Measurements from ENCODE around the gene NDRG3.
"Not testable (repeated sequence)": the region's sequence is repeated elsewhere in the genome, so short reads cannot be mapped to it uniquely, and the experiment has no call there.

The NDRG3 gene

DNA sequence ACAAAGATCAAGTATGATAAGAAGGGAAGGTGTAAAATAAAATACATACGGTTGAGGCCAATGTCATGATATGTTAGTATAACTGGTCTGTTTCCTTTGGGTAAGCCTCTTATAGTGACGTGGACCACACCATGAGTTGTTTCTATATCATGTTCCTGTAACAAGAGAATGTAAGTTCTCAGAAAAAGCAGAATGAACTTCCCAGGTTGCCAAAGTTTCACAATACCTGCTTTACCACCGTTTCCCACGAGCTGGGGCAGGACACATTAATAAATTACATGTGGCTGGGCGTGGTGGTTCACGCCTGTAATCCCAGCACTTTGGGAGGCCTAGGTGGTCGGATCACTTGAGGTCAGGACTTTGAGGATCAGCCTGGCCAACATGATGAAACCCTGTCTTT is 57.3 kb downstream of the NDRG3 start:
- H3K4me3 ChIP-seq (ENCODE audit: low read length): no peak overlapping the region
- no peaks in the 10 kb centered on the region for H3K9me3 ChIP-seq (ENCODE audit: insufficient read depth, low read depth, low read length)
- no peaks in the 10 kb centered on the region; the same call in 1 of the 2 replicates for H3K36me3 ChIP-seq (ENCODE audit: insufficient read depth, low read length)
- no peaks in the 10 kb centered on the region for H3K27me3 ChIP-seq (ENCODE audit: insufficient read depth, low read length)
- H3K4me1 ChIP-seq (ENCODE audit: insufficient read depth, low read length): no peaks in the 10 kb centered on the region
- no peak overlapping the region for H3K9ac ChIP-seq (ENCODE audit: low read depth, low read length)
- WGBS: 94% methylated on average over 7 of the region's 7 CpGs
- no peak overlapping the region for H3K27ac ChIP-seq (ENCODE audit: low read depth, low read length)

DNA sequence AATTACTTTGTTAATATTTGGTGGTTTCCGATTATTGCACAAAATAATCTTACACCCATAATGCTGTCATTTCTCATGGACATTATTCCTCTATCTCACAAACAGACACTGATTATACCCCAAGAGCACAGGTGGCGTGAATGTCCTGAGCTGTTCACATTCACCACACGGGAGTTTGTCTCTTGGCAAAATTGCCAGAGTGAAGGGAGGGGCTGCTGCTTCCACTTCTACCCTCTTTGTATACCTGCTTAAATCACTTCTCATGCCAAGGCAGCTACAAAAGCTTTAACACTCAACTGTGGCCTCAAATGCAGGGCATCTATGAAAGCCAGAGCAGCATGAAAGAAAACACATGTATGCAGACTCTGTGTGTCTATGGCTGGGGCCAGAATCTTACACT is 58.0 kb downstream of the NDRG3 start:
- Histone ChIP-seq H3K27me3 (ENCODE audit: insufficient read depth, low read length) (no peaks in the 10 kb centered on the region), H3K27ac (ENCODE audit: low read depth, low read length) (no peak overlapping the region), H3K9me3 (ENCODE audit: insufficient read depth, low read depth, low read length) (no peaks in the 10 kb centered on the region), H3K36me3 (ENCODE audit: insufficient read depth, low read length) (no peaks in the 10 kb centered on the region; the same call in 1 of the 2 replicates), H3K4me1 (ENCODE audit: insufficient read depth, low read length) (no peaks in the 10 kb centered on the region), H3K4me3 (ENCODE audit: low read length) (no peak overlapping the region), H3K9ac (ENCODE audit: low read depth, low read length) (no peak overlapping the region)
- WGBS: 98% methylated on average over 3 of the region's 3 CpGs

GRCh38 chr20:36686944-36687343 is 58.9 kb downstream of the NDRG3 start:
- 96% methylated on average over 4 of the region's 4 CpGs for WGBS
- no peak overlapping the region for H3K9ac ChIP-seq (ENCODE audit: low read depth, low read length)
- H3K4me3 ChIP-seq (ENCODE audit: low read length): no peak overlapping the region
- peaks cover 4% of the 10 kb centered on the region for H3K36me3 ChIP-seq (ENCODE audit: insufficient read depth, low read length)
- no peaks in the 10 kb centered on the region for H3K4me1 ChIP-seq (ENCODE audit: insufficient read depth, low read length)
- H3K27me3 ChIP-seq (ENCODE audit: insufficient read depth, low read length): no peaks in the 10 kb centered on the region
- no peak overlapping the region for H3K27ac ChIP-seq (ENCODE audit: low read depth, low read length)
- H3K9me3 ChIP-seq (ENCODE audit: insufficient read depth, low read depth, low read length): no peaks in the 10 kb centered on the region

DNA sequence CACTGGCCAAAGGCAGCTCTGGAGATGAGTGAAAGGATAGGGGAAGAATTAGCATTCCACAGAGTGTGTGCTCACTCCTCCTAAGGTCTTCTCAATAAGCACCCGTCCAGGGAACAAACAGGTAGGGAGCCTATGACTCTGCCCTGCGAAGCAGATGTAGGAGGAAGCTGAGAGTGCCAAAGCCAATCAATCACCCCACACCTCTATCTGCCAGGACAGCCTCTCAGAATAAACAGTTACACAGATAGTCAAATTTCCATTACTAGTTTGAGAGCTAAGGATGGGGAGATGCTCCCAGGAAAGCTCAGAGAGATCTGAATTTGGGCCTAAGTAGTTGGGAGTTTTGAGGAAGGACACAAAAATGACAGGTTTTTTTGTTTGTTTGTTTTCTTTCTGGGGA is 59.4 kb downstream of the NDRG3 start:
- Histone ChIP-seq H3K27ac (ENCODE audit: low read depth, low read length) (no peak overlapping the region), H3K4me1 (ENCODE audit: insufficient read depth, low read length) (no peaks in the 10 kb centered on the region), H3K36me3 (ENCODE audit: insufficient read depth, low read length) (peaks cover 4% of the 10 kb centered on the region), H3K4me3 (ENCODE audit: low read length) (no peak overlapping the region), H3K9me3 (ENCODE audit: insufficient read depth, low read depth, low read length) (no peaks in the 10 kb centered on the region), H3K9ac (ENCODE audit: low read depth, low read length) (no peak overlapping the region), H3K27me3 (ENCODE audit: insufficient read depth, low read length) (no peaks in the 10 kb centered on the region)
- 100% methylated on average over 2 of the region's 2 CpGs for WGBS

- peaks cover 4% of the 10 kb centered on the region for H3K36me3 ChIP-seq (ENCODE audit: insufficient read depth, low read length)
- 94% methylated on average over 6 of the region's 6 CpGs for WGBS
Measured at GRCh38 chr20:36684747-36685146, 61.1 kb downstream of the NDRG3 start.

DNA sequence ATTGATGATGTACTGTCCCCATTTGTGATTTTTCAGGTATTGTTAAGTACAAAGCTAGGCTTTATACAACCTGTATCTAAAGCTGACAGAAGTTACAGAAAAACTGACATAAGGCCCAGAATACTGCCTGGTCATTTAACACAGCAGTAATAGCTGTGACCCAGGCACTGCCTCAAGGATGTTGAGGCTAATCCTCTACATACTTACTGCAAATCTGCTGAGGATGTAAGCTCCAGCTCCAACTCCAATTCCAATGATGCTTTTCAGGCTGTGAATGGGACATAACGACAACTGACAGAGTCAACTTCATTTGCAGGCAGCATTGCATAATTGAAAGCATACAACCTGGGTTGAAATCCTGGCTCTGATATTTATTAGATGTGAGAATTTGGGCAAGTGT is 63.6 kb downstream of the NDRG3 start:
- 95% methylated on average over 1 of the region's 1 CpG for WGBS

More at GRCh38 chr20:36684747-36685146, 61.1 kb downstream of the NDRG3 start:
- H3K9me3 ChIP-seq (ENCODE audit: insufficient read depth, low read depth, low read length): no peaks in the 10 kb centered on the region
- no peaks in the 10 kb centered on the region for H3K27me3 ChIP-seq (ENCODE audit: insufficient read depth, low read length)
- H3K9ac ChIP-seq (ENCODE audit: low read depth, low read length): no peak overlapping the region
- no peak overlapping the region for H3K27ac ChIP-seq (ENCODE audit: low read depth, low read length)
- no peak overlapping the region for H3K4me3 ChIP-seq (ENCODE audit: low read length)
- H3K4me1 ChIP-seq (ENCODE audit: insufficient read depth, low read length): no peaks in the 10 kb centered on the region

GRCh38 chr20:36677422-36677771 is 68.5 kb downstream of the NDRG3 start:
- H3K27me3 ChIP-seq (ENCODE audit: insufficient read depth, low read length): no peaks in the 10 kb centered on the region
- H3K4me1 ChIP-seq (ENCODE audit: insufficient read depth, low read length): no peaks in the 10 kb centered on the region
- H3K9me3 ChIP-seq (ENCODE audit: insufficient read depth, low read depth, low read length): 0 out of 2 replicates have a peak, but pooled peaks cover 2% of the 10 kb centered on the region
- WGBS: 84% methylated on average over 8 of the region's 8 CpGs
- H3K36me3 ChIP-seq (ENCODE audit: insufficient read depth, low read length): peaks cover 3% of the 10 kb centered on the region
- 0 out of 2 replicates have a peak overlapping the region, but pooled peaks have one; percentile 15 for H3K27ac ChIP-seq (ENCODE audit: low read depth, low read length)
- no peak overlapping the region for H3K9ac ChIP-seq (ENCODE audit: low read depth, low read length)
- no peak overlapping the region for H3K4me3 ChIP-seq (ENCODE audit: low read length)

More for the DNA sequence above, 63.6 kb downstream of the NDRG3 start:
- H3K9me3 ChIP-seq (ENCODE audit: insufficient read depth, low read depth, low read length): 0 out of 2 replicates have a peak, but pooled peaks cover 2% of the 10 kb centered on the region
- H3K9ac ChIP-seq (ENCODE audit: low read depth, low read length): no peak overlapping the region
- H3K27ac ChIP-seq (ENCODE audit: low read depth, low read length): no peak overlapping the region
- no peaks in the 10 kb centered on the region for H3K4me1 ChIP-seq (ENCODE audit: insufficient read depth, low read length)
- H3K27me3 ChIP-seq (ENCODE audit: insufficient read depth, low read length): no peaks in the 10 kb centered on the region
- peaks cover 4% of the 10 kb centered on the region for H3K36me3 ChIP-seq (ENCODE audit: insufficient read depth, low read length)
- no peak overlapping the region for H3K4me3 ChIP-seq (ENCODE audit: low read length)

DNA sequence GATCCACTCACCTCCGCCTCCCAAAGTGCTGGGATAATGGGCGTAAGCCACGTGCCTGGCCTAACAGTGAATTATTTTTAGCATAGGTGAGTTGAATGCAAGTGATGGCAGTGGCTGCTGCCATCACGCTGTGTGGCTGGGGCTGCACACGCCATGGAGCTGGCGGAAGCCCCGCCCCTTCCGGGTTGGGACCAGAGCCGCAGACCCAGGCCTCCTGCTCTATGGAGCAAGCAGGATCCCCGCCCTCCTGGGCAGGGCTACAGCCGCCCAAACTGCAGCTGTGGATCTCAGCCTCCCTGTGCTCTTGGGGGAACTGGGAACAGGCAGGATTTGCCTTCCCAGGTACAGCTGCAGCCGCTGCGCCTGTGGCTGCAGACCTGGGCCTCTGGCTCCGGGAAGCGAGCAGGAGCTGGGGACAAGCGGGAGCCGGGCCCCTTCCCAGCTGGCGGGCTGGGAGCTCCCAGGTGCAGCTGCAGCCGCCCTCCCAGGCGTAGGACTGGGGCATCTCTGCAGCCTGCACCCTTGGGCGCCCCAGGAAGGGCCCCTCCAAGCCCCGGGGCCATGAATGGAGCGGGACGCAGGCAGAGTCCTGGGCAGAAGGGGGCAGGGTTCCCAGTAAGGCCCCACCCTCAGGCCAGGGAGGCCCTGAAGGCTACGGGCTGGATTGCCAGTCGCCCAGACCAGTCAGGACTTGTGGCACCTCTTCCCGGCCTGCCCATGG is 69.0 kb downstream of the NDRG3 start:
- Histone ChIP-seq H3K4me1 (ENCODE audit: insufficient read depth, low read length) (no peaks in the 10 kb centered on the region), H3K36me3 (ENCODE audit: insufficient read depth, low read length) (no peaks in the 10 kb centered on the region; the same call in 1 of the 2 replicates), H3K4me3 (ENCODE audit: low read length) (peak overlapping the region; percentile 34), H3K27me3 (ENCODE audit: insufficient read depth, low read length) (no peaks in the 10 kb centered on the region), H3K9me3 (ENCODE audit: insufficient read depth, low read depth, low read length) (0 out of 2 replicates have a peak, but pooled peaks cover 2% of the 10 kb centered on the region), H3K9ac (ENCODE audit: low read depth, low read length) (0 out of 2 replicates have a peak overlapping the region, but pooled peaks have one; percentile 50), H3K27ac (ENCODE audit: low read depth, low read length) (0 out of 2 replicates have a peak overlapping the region, but pooled peaks have one; percentile 29)
- 79% methylated on average over 27 of the region's 27 CpGs for WGBS

DNA sequence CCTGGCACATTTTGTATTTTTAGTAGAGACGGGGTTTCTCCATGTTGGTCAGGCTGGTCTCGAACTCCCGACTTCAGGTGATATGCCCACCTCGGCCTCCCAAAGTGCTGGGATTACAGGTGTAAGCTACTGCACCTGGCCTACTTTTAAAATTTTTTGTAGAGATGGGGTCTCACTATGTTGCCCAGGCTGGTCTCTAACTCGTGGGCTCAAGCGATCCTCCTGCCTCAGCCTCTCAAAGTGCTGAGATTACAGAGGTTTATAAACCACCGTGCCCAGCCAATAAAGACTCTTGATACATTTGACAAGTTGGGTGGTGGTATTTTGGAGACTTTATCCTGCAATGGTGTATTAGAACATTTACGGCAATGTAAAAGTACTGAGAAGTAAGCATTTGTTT is 70.3 kb downstream of the NDRG3 start:
- H3K9ac ChIP-seq (ENCODE audit: low read depth, low read length); H3K36me3 ChIP-seq (ENCODE audit: insufficient read depth, low read length); H3K4me1 ChIP-seq (ENCODE audit: insufficient read depth, low read length); H3K27me3 ChIP-seq (ENCODE audit: insufficient read depth, low read length); H3K27ac ChIP-seq (ENCODE audit: low read depth, low read length); H3K9me3 ChIP-seq (ENCODE audit: insufficient read depth, low read depth, low read length); H3K4me3 ChIP-seq (ENCODE audit: low read length): not testable (repeated sequence)
- 96% methylated on average over 8 of the region's 8 CpGs for WGBS

GRCh38 chr20:36672991-36673390 is 72.9 kb downstream of the NDRG3 start:
- no peaks in the 10 kb centered on the region for H3K4me1 ChIP-seq (ENCODE audit: insufficient read depth, low read length)
- no peaks in the 10 kb centered on the region for H3K27me3 ChIP-seq (ENCODE audit: insufficient read depth, low read length)
- no peaks in the 10 kb centered on the region for H3K9me3 ChIP-seq (ENCODE audit: insufficient read depth, low read depth, low read length)
- peaks cover 3% of the 10 kb centered on the region; the same call in 1 of the 2 replicates for H3K36me3 ChIP-seq (ENCODE audit: insufficient read depth, low read length)
- WGBS: 95% methylated on average over 4 of the region's 4 CpGs
- H3K9ac ChIP-seq (ENCODE audit: low read depth, low read length): no peak overlapping the region
- no peak overlapping the region for H3K27ac ChIP-seq (ENCODE audit: low read depth, low read length)
- H3K4me3 ChIP-seq (ENCODE audit: low read length): no peak overlapping the region

- Histone ChIP-seq H3K36me3 (ENCODE audit: insufficient read depth, low read length) (peaks cover 7% of the 10 kb centered on the region), H3K27me3 (ENCODE audit: insufficient read depth, low read length) (no peaks in the 10 kb centered on the region), H3K9ac (ENCODE audit: low read depth, low read length) (no peak overlapping the region), H3K4me1 (ENCODE audit: insufficient read depth, low read length) (no peaks in the 10 kb centered on the region), H3K9me3 (ENCODE audit: insufficient read depth, low read depth, low read length) (no peaks in the 10 kb centered on the region), H3K27ac (ENCODE audit: low read depth, low read length) (no peak overlapping the region), H3K4me3 (ENCODE audit: low read length) (no peak overlapping the region)
- 88% methylated on average over 3 of the region's 3 CpGs for WGBS
Measured at GRCh38 chr20:36670665-36671357, 75.1 kb downstream of the NDRG3 start.

Data from HUES64 (cell line).